ENCODE measurements around the gene TRIM31. TPM values are rescaled to one million over a fixed set of nuclear protein-coding genes. Genes with fewer than 3 reads are reported as not detected.

TRIM31 gene, protein sequence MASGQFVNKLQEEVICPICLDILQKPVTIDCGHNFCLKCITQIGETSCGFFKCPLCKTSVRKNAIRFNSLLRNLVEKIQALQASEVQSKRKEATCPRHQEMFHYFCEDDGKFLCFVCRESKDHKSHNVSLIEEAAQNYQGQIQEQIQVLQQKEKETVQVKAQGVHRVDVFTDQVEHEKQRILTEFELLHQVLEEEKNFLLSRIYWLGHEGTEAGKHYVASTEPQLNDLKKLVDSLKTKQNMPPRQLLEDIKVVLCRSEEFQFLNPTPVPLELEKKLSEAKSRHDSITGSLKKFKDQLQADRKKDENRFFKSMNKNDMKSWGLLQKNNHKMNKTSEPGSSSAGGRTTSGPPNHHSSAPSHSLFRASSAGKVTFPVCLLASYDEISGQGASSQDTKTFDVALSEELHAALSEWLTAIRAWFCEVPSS
- not detected for total RNA-seq
- long read RNA-seq, result 0 reads

GRCh38 chr6:30113003-30113759 lies at the start of gene TRIM31:
Gene TRIM31, minus strand, starts transcription at chr6:30113090. Its CDS starts 285 bp downstream, at chr6:30112805.
- no peak for DNase-seq (ENCODE audit: low spot score)
- intact Hi-C loops (cut with DNase I), result no loop called here

DNA sequence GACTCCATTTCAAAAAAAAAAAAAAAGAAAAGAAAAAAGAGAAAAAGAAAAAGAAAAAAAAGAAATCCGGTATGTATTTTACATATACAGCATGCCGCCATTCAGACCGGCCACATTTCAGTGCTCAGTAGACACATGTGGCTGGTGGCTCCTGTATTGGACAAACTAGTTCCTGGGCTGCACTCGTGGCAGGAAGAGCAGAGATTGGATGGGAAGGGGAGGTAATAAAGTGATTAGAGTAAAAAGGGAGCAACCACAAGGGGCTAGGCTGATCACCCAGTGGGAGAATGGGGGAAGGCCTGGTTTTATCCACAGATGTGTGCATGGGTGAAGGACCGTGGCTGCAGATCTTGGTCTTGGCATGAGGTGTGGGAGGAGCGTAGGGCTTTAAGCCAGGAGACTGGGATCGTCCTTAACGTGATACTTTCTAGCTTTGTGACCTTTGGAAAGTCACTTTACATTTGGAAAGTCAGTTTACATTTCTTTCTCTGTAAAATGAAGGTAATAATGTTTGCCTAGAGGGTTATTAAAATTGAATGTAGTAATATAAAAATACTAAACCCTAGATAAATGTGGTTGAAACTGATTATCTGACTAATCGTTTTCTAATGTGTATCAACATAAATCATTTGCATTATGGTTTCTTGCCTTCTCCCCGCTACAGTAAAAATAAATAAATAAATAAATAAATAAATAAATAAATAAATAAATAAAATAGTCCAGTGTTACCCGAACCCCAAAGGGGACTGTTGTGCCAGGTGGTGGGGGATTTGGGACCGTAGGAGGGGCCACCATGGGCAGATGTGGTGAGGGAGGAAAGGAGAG lies 49.6 kb upstream of the TRIM31 start:
- DNase-seq (ENCODE audit: low spot score), result no peak
- intact Hi-C loops (cut with DNase I), result no loop called here

DNA sequence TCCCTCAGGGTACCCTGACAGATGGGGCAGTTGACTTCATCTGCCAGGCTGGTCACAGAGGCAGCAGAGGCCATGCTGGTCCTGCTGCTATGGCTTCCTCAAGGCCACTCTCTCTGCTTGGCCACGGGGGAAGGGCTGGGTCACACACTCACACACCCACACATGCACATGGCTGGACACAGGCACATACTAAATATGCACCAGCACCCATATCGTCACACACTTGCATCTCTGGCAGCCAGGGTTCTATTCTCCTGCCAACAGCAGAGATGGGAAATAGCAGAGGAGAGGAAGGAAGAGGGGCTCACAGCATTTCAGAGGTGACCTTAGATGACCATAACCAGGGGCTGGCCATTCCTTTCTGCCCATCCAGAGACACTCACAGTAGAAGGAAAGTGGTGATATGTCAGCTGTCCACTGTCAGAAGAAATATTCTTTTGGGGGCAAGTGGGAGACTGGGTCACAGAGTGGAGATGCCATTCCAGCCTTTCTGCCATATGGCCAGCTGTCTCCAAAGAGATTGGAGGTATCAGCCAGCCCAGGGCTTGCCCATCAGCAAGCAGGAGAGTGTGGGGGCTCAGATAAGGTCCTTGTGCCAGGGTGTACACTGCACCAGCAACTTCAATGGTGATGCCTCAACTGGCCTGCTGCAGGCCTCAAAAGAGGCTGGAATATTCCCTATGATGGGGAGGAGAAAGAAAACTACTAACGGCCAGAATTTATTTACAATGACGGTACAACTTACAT lies 48.1 kb upstream of the TRIM31 start, which contains the start of gene TRIM10:
TRIM10 (minus strand) TSS at position 427 of the 747 bp plus-strand sequence; CDS start at position 74, 353 bp downstream.
- intact Hi-C loops (cut with DNase I), result no loop called here

DNA sequence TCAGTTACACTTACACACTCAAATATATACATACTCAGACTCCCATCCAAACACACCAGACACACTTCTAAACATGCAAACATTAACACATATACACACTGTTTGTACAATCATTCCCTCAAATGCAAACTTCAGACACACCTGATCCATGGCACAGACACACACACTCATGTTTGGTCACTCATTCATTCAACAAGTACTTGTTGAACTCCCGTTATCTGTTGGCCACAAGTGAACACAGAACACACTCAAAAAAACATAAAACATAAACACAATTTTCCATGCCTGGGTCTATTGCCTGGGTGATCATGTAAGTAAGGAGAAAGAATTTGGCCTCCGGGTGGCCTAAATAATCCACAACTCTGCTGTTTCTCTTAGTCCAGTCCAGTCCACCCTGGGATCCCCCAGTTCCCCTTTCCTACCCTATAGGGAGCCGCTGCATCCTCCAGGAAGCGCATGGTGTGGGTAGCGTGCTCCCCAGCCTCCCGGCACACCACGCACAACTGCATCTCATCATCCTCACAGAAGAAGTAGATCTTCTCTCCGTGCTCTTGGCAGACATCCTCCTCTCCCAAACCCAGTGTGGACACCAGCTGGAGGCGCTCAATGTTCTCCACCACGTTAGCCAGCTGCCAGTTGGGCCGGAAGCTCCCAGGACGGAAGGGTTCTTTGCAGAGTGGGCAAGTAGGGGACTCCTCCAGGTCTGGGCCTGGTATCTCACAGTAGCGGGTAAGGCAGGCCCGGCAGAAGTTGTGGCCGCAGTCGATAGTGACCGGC lies 47.3 kb upstream of the TRIM31 start:
- intact Hi-C loops (cut with DNase I), result no loop called here
- DNase-seq (ENCODE audit: low spot score), result no peak

More for the DNA sequence above, 48.1 kb upstream of the TRIM31 start, which contains the start of gene TRIM10:
- no peak for DNase-seq (ENCODE audit: low spot score)

DNA sequence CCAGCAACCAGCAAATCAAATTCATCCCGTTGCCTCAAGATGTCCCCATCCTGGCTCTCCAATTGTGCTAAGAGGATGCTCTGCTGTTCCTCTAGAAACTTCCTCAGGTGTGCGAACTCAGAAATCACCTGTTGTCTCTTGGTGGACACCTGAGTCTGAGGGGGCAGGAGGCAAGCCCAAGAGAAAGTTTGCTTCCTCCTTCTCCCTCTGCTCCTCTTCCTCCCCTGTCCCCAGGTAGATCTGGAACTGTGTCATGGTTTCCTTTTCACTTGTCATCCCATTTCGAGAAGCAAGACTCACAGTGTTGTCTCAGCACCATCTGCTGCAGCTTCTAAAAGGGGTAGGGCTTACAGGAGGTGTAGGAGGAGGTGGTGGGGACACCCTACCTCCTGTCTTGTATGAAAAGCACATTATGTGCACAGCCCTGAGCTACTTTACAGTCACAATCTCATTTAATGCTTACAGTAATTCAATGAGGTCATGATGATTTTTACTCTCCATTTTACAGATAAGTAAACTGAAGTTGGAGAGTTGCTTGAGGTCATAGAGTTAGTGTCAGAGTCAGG lies 45.7 kb upstream of the TRIM31 start:
- intact Hi-C loops (cut with DNase I), result no loop called here
- no peak for DNase-seq (ENCODE audit: low spot score)

- DNase-seq (ENCODE audit: low spot score), result no peak
- intact Hi-C loops (cut with DNase I), result no loop called here
Measured at GRCh38 chr6:30157999-30158398, 45.1 kb upstream of the TRIM31 start.

DNA sequence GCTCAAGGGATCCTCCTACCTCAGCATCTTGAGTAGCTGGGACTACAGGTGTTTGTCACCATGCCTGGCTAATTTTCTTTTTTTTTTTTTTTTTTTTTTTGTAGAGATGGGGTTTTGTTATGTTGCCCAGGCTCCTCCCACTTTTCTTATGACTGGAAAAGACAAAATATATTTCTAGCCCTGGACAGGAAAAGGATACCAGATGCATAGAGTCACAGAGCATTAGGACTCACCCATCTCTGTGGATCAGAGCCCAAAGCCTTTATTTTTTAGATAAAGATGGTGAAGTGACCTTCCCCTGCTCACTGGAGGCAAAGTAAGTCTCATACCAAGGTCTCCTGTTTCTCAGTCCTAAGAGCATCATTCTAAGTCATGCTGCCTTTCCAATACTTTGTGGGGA lies 44.7 kb upstream of the TRIM31 start:
- intact Hi-C loops (cut with DNase I), result no loop called here
- no peak for DNase-seq (ENCODE audit: low spot score)

DNA sequence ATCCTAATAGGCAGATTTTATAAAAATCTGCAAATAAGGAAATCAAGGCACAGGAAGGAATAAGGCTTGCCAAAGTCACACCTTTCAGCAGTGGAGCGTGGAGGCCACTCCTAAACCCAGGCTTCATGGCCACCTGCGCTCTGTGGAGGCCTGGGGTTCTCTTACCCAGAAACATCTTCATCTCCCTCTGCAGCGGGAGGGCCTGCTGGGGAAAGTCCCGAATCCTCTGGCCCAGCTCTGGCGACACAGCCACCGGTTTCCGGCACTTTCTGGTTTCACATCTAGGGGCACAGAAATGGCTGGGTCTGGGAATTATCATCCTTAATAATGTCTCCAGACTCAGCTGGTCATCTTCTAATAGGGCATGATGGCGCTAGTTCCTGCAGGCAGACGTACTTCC lies 43.9 kb upstream of the TRIM31 start:
- intact Hi-C loops (cut with DNase I), result no loop called here
- no peak for DNase-seq (ENCODE audit: low spot score)

- no peak for DNase-seq (ENCODE audit: low spot score)
- intact Hi-C loops (cut with DNase I), result no loop called here
Measured at GRCh38 chr6:30156262-30156599, 43.3 kb upstream of the TRIM31 start.

DNA sequence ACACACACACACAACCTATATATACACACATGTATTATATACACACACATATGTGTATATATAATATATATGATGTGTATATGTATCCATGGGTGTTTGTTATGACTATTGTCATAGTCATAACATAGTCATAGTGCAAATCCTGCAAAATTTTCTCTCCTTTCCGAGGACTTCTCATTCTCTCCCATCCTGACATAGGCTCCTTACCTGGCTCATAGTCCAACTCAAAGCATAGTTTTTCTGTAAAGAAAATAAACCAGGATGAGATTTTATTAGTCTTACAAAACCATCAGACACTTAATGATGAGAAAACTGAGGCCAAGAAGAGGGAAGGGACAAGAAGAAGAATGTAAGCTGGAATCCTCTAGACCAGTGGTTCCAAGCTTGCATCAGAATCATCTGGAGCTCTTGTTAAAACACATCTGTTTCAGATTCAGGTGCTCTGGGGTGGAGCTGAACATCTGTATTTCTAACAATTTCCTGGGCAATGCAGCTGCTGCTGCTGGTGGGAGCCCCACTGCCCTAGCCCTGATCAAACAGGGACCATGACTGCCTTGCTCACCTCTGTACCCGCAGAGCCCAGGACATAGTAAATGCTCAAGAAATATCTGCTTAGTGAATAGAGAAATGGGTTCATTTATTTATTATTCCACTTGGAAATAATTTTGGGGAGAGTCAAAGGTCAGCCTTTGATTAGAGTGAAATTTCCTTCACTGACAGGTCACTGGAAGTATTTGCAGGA lies 42.8 kb upstream of the TRIM31 start:
- DNase-seq (ENCODE audit: low spot score), result no peak
- intact Hi-C loops (cut with DNase I), result no loop called here

GRCh38 chr6:30154709-30155519 lies 42.0 kb upstream of the TRIM31 start:
- intact Hi-C loops (cut with DNase I), result no loop called here
- no peak for DNase-seq (ENCODE audit: low spot score)

DNA sequence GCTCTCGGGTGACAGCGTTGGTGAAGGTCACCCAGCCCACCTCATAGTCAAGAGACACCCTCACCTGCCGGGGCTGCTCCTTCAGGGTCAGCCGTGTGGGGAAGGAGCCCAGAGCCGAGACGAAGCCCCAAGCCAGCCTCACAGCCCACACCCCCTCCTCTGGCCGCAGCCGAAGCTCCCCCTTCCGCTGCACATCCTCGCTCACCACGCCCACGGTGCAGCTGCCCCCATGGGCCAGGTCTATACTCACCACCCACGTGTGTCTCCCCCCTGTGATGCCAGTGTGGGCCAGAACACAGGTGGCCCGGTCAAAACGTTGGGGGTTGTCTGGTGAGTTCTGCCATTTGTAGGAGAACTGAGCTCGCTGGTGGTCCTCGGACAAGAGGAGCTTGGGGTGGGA lies 41.2 kb upstream of the TRIM31 start:
- intact Hi-C loops (cut with DNase I), result no loop called here
- DNase-seq (ENCODE audit: low spot score), result no peak

- no peak for DNase-seq (ENCODE audit: low spot score)
- intact Hi-C loops (cut with DNase I), result no loop called here
Measured at GRCh38 chr6:30152910-30153610, 40.2 kb upstream of the TRIM31 start.

- intact Hi-C loops (cut with DNase I), result no loop called here
- DNase-seq (ENCODE audit: low spot score), result no peak
Measured at GRCh38 chr6:30152016-30152673, 39.3 kb upstream of the TRIM31 start.

- intact Hi-C loops (cut with DNase I), result no loop called here
- DNase-seq (ENCODE audit: low spot score), result no peak
Measured at GRCh38 chr6:30151580-30151979, 38.7 kb upstream of the TRIM31 start.

Data from cardiac septum (tissue), 1 donor.